ENCODE results near the gene NINL.

Gene NINL

GRCh38 chr20:25500880-25501351 is 84.4 kb downstream of the NINL start:
- no peak for DNase-seq (ENCODE audit: low read depth in 2 of 2)

DNA sequence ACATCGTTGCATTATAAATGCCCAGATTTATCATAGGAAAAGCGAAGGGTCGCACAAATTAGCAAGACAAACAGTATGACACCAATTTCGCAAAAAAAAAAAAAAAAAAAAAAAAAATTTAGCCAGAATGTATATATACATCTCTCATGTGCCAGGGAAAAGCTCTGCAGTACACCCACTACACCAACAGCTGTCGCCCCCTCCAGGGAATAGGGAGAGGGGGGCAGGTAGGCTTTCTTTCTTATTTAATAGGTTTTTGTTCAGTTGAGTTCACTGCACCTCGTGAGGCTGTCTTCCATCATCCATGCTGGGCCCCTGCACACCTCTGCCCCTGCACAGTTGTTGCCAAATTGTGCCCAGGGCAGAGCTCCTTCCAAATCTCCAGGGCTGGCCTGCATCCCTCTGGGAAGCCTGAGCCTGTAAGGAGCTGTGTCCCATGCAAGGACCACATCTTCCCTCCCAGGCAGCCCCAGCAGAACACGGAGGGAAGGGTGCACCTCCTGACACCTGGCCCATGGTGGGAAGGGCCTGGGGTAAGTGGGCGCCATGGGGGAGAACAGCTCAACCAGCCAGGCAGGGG is 85.4 kb downstream of the NINL start:
- DNase-seq (ENCODE audit: low read depth in 2 of 2): no peak

DNA sequence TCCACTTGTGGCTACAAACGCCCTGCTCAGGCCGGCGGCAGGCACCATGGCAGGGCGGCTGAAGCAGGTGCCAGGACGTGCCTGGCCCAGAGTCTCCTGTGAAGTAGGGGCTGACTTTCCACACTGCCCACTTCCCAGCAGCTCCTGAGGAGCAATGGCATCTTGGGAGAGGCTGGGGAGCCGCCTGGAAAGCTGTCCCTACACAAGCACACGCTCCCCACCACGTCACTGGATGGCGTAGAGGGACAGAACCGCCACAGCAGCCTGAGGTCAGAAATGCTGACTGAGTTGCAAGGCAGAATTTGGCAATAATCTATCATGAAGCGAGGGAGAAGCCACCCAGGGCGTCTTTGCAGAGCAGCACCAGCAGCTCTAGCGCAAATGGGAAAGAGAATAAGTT is 86.3 kb downstream of the NINL start:
- DNase-seq (ENCODE audit: low read depth in 2 of 2): no peak

- DNase-seq (ENCODE audit: low read depth in 2 of 2): no peak
Observed at GRCh38 chr20:25498280-25498606, 87.1 kb downstream of the NINL start.

- DNase-seq (ENCODE audit: low read depth in 2 of 2): no peak
Observed at GRCh38 chr20:25497586-25498279, 87.6 kb downstream of the NINL start.

DNA sequence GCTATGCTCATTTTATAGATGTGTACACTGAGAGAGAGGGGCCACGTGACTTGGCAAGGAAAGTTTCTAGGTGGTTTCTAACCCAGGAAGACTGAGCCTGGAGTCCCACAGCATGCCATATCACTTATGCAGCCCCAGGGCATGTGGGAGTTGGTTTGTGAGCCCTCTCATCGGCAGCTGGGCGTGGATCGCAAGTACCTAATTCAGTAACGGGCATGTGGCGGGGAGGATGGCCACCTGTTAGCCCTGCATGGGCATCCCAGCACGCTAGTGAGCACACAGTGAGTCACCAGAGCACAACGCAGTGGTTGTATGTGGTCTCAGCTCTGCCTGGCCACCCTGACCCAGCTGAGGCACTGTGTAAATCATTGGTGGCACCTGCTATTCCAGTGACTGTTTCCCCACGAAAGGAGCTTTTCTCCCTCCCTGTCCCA is 88.3 kb downstream of the NINL start:
- no peak for DNase-seq (ENCODE audit: low read depth in 2 of 2)

- no peak for DNase-seq (ENCODE audit: low read depth in 2 of 2)
Observed at GRCh38 chr20:25496165-25496967, 89.0 kb downstream of the NINL start.

GRCh38 chr20:25495189-25495824 is 90.0 kb downstream of the NINL start:
- no peak for DNase-seq (ENCODE audit: low read depth in 2 of 2)

DNA sequence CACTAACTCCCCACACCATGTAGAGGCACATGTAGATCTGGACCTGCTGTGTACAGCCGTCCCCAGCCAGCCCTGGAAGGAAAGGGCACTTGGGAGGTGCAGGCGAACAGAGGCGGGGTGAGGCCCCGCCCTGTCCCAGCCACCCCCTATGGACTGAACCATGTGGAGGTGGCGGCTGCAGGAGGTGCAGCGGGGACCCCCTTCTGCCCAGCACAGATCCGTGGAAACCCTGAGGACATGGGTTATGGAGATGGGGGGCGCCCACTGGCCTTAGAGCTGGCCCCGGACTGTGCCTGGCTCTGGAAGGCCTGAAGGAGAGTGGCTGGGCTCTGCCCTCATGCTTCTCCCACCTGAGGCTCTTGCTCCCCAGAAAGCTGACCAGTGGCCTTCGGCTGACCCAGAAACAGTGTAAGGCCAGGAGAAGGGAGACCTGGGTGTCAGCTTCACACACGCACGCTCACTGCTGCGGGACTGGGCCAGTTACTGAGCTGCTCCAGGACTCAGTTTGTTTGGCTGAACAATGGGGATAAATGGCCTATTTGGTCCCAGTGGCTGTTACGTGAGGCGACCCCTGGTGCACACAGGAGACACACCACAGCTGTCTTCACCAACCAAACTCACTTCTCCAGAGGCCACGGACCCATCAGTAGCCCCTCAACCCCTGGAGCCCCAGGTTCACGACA is 90.7 kb downstream of the NINL start:
- DNase-seq (ENCODE audit: low read depth in 2 of 2): no peak

GRCh38 chr20:25493748-25494505 is 91.4 kb downstream of the NINL start:
- no peak for DNase-seq (ENCODE audit: low read depth in 2 of 2)

GRCh38 chr20:25493137-25493536 is 92.2 kb downstream of the NINL start:
- no peak for DNase-seq (ENCODE audit: low read depth in 2 of 2)

DNA sequence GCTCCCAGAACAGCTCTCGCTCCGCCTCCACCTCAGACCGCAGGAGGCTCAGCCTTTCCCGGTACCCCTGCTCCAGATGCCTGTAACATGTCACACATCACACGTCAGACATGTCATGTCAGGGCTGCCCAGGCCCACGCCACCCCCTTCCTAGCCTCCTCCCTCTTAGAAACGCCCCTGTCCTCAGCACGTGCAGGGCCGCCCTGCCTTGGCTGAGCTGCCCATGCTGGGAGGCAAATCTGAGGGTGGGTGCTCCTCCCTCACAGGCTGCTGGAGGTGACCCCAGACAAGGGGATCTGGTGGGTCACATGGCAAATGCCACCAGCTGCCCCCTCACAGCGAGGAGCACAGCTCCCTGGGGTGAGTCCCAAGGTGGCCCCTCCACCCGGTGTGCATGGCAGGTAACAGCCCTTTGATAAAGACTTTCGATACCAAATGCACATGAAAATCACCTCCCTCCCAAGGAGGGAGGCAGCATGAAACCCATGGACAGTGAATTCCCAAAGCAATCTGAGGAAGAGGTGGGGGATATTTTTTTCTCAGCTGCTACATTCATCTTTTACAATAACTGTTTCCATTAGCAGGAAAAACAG is 93.8 kb downstream of the NINL start:
- DNase-seq (ENCODE audit: low read depth in 2 of 2): no peak

DNA sequence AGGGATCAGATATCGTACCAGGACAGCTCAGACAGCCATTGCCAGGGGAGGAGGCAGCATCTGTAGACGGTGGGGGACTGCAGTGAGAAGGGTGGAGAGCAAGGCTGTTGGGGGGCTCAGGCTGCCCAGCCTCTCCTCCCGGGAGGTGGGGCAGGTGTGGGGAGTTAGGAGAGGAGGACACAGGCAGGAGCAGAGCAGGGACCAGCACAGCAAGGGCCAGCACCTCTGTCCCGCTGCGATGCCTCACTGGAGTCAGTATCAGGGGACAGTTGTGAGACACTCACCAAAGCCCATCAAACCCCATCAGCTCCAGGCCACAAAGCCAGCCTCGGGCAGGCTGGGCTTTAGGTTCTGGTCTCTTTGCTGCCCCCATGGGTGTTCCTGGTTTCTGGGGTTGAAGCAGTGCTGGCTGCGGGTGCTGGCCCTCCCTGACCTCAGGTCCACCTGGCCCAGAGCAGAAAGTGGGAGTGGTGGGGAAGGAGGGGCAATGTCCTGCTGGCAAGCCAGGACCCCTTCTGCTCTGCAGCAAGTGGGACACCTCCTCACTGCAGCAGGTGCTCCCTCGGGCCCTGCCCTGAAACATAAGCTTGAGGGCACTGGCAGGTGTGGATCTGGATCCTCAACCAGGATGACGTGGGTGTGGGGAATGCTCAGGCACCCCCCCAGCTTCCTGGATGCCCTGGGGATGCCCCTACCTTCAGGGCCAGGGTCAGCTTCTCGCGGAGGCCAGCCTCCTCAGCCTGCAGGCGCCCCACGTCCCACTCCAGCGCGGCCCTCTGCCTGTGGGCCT is 94.5 kb downstream of the NINL start:
- DNase-seq (ENCODE audit: low read depth in 2 of 2): no peak

DNA sequence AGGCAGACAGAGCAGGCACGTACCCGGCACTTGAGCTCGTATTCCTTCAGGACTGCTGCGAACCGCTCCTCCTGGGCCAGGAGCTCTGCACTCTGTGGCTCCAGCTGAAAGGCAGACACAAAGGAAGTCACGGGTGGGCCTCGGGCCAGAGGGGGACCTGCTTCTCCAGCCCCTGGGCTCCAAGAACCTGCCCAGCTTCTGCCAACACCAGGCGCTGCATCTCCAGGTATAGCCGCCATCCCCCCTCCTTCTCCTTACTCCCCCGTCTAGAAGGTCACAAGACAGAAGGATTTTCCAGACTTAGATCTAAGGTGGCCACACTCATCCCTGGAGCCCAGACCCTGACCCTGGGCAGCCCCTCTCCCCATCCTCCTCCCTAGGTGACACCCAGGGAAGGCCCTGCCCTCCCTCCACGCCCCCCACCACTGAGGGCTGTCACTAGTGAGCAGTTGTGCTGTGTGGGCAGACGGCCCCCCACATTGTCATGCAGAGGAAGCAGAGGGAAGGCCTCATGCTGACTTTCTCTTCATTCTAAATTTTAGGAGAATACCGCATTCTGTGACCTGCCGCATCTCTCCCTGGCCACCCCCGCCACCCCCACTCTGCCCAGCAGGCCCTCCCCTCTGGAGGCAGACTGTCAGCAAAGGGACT is 96.0 kb downstream of the NINL start:
- no peak for DNase-seq (ENCODE audit: low read depth in 2 of 2)

GRCh38 chr20:25487975-25488374 is 97.4 kb downstream of the NINL start:
- DNase-seq (ENCODE audit: low read depth in 2 of 2): no peak

- no peak for DNase-seq (ENCODE audit: low read depth in 2 of 2)
Observed at GRCh38 chr20:25487306-25487705, 98.0 kb downstream of the NINL start.

GRCh38 chr20:25486377-25486776 is 99.0 kb downstream of the NINL start:
- DNase-seq (ENCODE audit: low read depth in 2 of 2): no peak

DNA sequence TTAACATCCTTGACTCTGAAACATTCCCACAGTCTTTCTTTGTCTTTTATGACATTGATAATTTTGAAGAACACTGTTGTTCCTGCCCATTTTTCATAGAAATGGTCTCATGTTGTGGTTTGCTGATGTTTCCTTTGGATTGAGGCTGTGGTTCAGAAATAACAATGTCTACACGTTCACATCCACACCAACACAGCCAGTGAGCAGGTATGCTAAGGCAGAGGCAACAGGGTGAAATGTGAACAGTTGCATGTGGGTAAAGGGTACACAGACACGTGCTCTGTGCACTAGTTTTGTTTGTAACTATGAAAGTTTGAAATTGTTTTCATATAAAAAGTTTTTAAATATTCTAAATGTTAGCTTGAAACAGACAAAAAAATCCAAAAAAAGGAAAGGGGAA is 99.5 kb downstream of the NINL start:
- DNase-seq (ENCODE audit: low read depth in 2 of 2): no peak

DNA sequence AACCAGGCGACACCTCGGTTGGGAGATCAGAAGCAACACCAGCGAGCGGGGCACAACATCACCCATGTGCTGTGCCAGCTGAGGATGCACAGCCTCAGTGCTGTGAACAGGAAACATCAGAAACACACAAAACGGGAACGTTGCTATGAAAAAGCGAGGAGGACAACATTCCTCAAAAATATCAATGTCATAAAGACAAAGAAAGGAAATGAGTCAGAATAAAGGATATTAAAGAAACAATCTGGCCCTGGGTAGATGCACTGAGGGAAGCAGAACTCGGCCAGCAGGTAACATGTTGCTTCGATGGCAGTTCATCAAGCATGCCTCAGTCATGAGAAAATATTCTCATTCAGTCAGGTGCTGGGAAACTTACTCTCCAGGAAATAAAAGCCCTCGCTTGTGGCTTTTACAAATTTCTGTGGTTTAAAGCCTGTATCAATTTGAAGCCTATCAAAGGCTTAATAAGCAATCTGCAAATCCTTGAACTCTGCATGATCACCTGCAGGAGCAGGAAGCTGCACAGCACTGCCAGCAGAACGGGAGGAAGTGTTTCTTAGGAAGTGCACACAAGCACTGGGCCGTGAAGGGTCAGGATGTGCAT is 100.3 kb downstream of the NINL start:
- DNase-seq (ENCODE audit: low read depth in 2 of 2): no peak
